Gastrocnemius medialis (tissue), 4 donors: Measurements from ENCODE around the gene DEFB127. TPM values are rescaled to one million over a fixed set of nuclear protein-coding genes. Genes with fewer than 3 reads are reported as not detected.
"Not testable (repeated sequence)": the region's sequence is repeated elsewhere in the genome, so short reads cannot be mapped to it uniquely, and the experiment has no call there.

Experiments used
- ATAC-seq, 2 donors: fragments of 150-250 bp; one replicate each; pipeline ENCODE4 v1.9.1; 2016
- DNase-seq, 2 donors: peaks; one replicate each; pipeline ENCODE4 v3.0.0-alpha.2; 2019
- H3K27ac ChIP-seq, 4 donors: fragments of 200-600 bp; sonication (generic); 1 replicate in 1 of 4; 2 replicates in 3 of 4; pipeline ENCODE4 v1.5.1; 2016 to 2018; ENCODE audit warnings: mild to moderate bottlenecking in 2 of 4, moderate library complexity in 1 of 4
- H3K27me3 ChIP-seq, 3 donors: fragments of 200-600 bp; sonication (generic) in 2 of 3; 1 replicate in 1 of 3; 2 replicates in 2 of 3; pipeline versions ENCODE4 v1.5.1 to v1.6.0; 2016 to 2019; ENCODE audit warnings: mild to moderate bottlenecking in 1 of 3, moderate library complexity in 1 of 3
- H3K36me3 ChIP-seq, 2 donors: fragments of 200-600 bp; sonication (generic) in 1 of 2; one replicate each; pipeline ENCODE4 v1.5.1; 2017 to 2018
- H3K4me1 ChIP-seq, 2 donors: fragments of 200-600 bp; sonication (generic) in 1 of 2; one replicate each; pipeline ENCODE4 v1.5.1; 2016 to 2017; ENCODE audit warnings: mild to moderate bottlenecking in 2 of 2
- H3K4me3 ChIP-seq, 4 donors: fragments of 200-600 bp; sonication (generic) in 3 of 4; 1 replicate in 1 of 4; 2 replicates in 3 of 4; pipeline ENCODE4 v1.5.1; 2016 to 2019; ENCODE audit warnings: mild to moderate bottlenecking in 2 of 4
- H3K9me3 ChIP-seq, 3 donors: fragments of 200-600 bp; sonication (generic) in 2 of 3; 1 replicate in 1 of 3; 2 replicates in 2 of 3; pipeline ENCODE4 v1.5.1; 2016 to 2019
- CTCF ChIP-seq, 5 experiments: fragments of 450-650 bp in 3 of 5; fragments of 200-600 bp in 2 of 5; sonication (generic) in 2 of 5; IDR thresholded peaks in 4 of 5; conservative IDR thresholded peaks in 1 of 5; 1 replicate in 4 of 5; 2 replicates in 1 of 5; pipeline ENCODE4 v1.5.1; 2016 to 2019; ENCODE audit warnings: antibody characterized with exemption in 5 of 5, mild to moderate bottlenecking in 3 of 5, moderate library complexity in 3 of 5
- POLR2A ChIP-seq, 2 donors: fragments of 450-650 bp; IDR thresholded peaks; one replicate each; pipeline ENCODE4 v1.6.1; 2017; ENCODE audit warnings: antibody characterized with exemption in 2 of 2, mild to moderate bottlenecking in 2 of 2, moderate library complexity in 2 of 2
- in situ Hi-C, 4 donors: fragments of 200-750 bp; cut with MboI; loops; one replicate each; pipeline versions ENCODE4 v1.15.0 to v1.8.0; 2017; ENCODE audit warnings: low sequenced_read_pairs in 4 of 4
- intact Hi-C: fragments of 100-400 bp; cut with DNase I; formaldehyde crosslinking; loops from one replicate; pipeline ENCODE4 v1.15.1; 2023; ENCODE audit warnings: low total_unique reads
- total RNA-seq, 4 donors: library from RNA; depleted of rRNA; stranded (reverse); fragments of >200 nt; gene quantifications; one replicate each; pipeline versions ENCODE4 v1.1.0 to v1.2.3, GENCODE V29; 2016

Gene DEFB127
- total RNA-seq, 4 donors from 2014 or later, result not detected

GRCh38 chr20:184288-184687 is 27.0 kb downstream of the DEFB127 start:
- no peaks in the 10 kb centered on the region for H3K9me3 ChIP-seq
- in situ Hi-C loops, result no loop called here
- peaks cover 0 to 10% (median 0%) of the 10 kb centered on the region in 3 donors for H3K27me3 ChIP-seq
- H3K36me3 ChIP-seq, result no peaks in the 10 kb centered on the region
- no peak overlapping the region for H3K27ac ChIP-seq
- H3K4me3 ChIP-seq, result no peak overlapping the region
- no peak for ATAC-seq
- DNase-seq, result no peak
- intact Hi-C loops, result no loop called here
- no peaks in the 10 kb centered on the region for H3K4me1 ChIP-seq
- TF ChIP-seq CTCF (IDR thresholded peaks at IDR 0.05 in 4 of 5, conservative IDR thresholded peaks at IDR 0.05 in 1 of 5) (no peak), POLR2A (IDR thresholded peaks at IDR 0.05) (no peak)

- TF ChIP-seq POLR2A (IDR thresholded peaks at IDR 0.05) (no peak), CTCF (IDR thresholded peaks at IDR 0.05 in 4 of 5, conservative IDR thresholded peaks at IDR 0.05 in 1 of 5) (no peak)
- H3K36me3 ChIP-seq, result no peaks in the 10 kb centered on the region
- intact Hi-C loops, result no loop called here
- ATAC-seq (no peak), DNase-seq (no peak)
- no peaks in the 10 kb centered on the region for H3K4me1 ChIP-seq
- H3K9me3 ChIP-seq, result no peaks in the 10 kb centered on the region
- H3K27ac ChIP-seq, result no peak overlapping the region
- H3K4me3 ChIP-seq, result no peak overlapping the region
- H3K27me3 ChIP-seq, result no peaks in the 10 kb centered on the region
- in situ Hi-C loops, result no loop called here
These were observed 30.5 kb downstream of the DEFB127 start for GRCh38 chr20:187733-188132.

- TF ChIP-seq CTCF (IDR thresholded peaks at IDR 0.05 in 4 of 5, conservative IDR thresholded peaks at IDR 0.05 in 1 of 5) (no peak), POLR2A (IDR thresholded peaks at IDR 0.05) (no peak)
- Histone ChIP-seq H3K27ac (no peak within 1 kb of the TSS), H3K9me3 (no peaks in the 10 kb centered on the region), H3K36me3 (no peaks in the 10 kb centered on the region), H3K4me3 (no peak within 1 kb of the TSS), H3K27me3 (no peaks in the 10 kb centered on the region), H3K4me1 (no peaks in the 10 kb centered on the region)
- intact Hi-C loops, result no loop called here
- no peak for ATAC-seq
- DNase-seq, result no peak
- in situ Hi-C loops, result no loop called here
These were observed 32.4 kb downstream of the DEFB127 start, which contains the start of gene DEFB128 for GRCh38 chr20:189611-190010. DEFB128 (minus strand) TSS chr20:189711; CDS start chr20:189623, 88 bp downstream.

- in situ Hi-C loops, result no loop called here
- no peaks in the 10 kb centered on the region for H3K4me1 ChIP-seq
- TF ChIP-seq CTCF (IDR thresholded peaks at IDR 0.05 in 4 of 5, conservative IDR thresholded peaks at IDR 0.05 in 1 of 5), result no peak
- no peak for TF ChIP-seq POLR2A (IDR thresholded peaks at IDR 0.05)
- H3K36me3 ChIP-seq, result no peaks in the 10 kb centered on the region
- no peak for DNase-seq
- peaks cover 0 to 3% (median 0%) of the 10 kb centered on the region in 3 donors for H3K27me3 ChIP-seq
- no peak overlapping the region for H3K27ac ChIP-seq
- H3K9me3 ChIP-seq, result no peaks in the 10 kb centered on the region
- no peak for ATAC-seq
- intact Hi-C loops, result no loop called here
- H3K4me3 ChIP-seq, result no peak overlapping the region
These were observed 41.0 kb downstream of the DEFB127 start for GRCh38 chr20:198225-198624.

GRCh38 chr20:199996-200395 is 42.7 kb downstream of the DEFB127 start:
- no peak for DNase-seq
- intact Hi-C loops, result no loop called here
- no peak for TF ChIP-seq POLR2A (IDR thresholded peaks at IDR 0.05)
- TF ChIP-seq CTCF (IDR thresholded peaks at IDR 0.05 in 4 of 5, conservative IDR thresholded peaks at IDR 0.05 in 1 of 5), result no peak

GRCh38 chr20:203630-204029 is 46.4 kb downstream of the DEFB127 start:
- H3K4me1 ChIP-seq, H3K9me3 ChIP-seq, H3K4me3 ChIP-seq, H3K27ac ChIP-seq, H3K36me3 ChIP-seq, DNase-seq, H3K27me3 ChIP-seq, intact Hi-C loops, ATAC-seq: not testable (repeated sequence)
- in situ Hi-C loops, result loop anchor here in 1 of 4 donors (10.0 kb wide), 2 partner anchors 61 to 131 kb away; no protein-coding TSS in a partner anchor

More at GRCh38 chr20:199996-200395, 42.7 kb downstream of the DEFB127 start:
- Histone ChIP-seq H3K4me1 (no peaks in the 10 kb centered on the region), H3K36me3 (no peaks in the 10 kb centered on the region), H3K9me3 (no peaks in the 10 kb centered on the region), H3K4me3 (no peak overlapping the region), H3K27me3 (peaks cover 0 to 3% (median 0%) of the 10 kb centered on the region in 3 donors), H3K27ac (no peak overlapping the region)
- in situ Hi-C loops, result loop anchor here in 1 of 4 donors (10.0 kb wide), 2 partner anchors 65 to 135 kb away; no protein-coding TSS in a partner anchor
- ATAC-seq, result no peak
